CD14-positive monocyte (primary cell): ENCODE results near the gene TOMM22. TPM values are rescaled to one million over a fixed set of nuclear protein-coding genes. Genes with fewer than 3 reads are reported as not detected.
A peak's percentile ranks its signal among the peaks of the same experiment; 100 is the strongest.

Source experiments
- DNase-seq, 3 donors: peaks; one replicate each; pipeline ENCODE4 v3.0.0-alpha.2; 2011 to 2022
- H2AFZ ChIP-seq: 2 replicates; pipeline ENCODE4 v1.6.0; 2012; ENCODE audit warnings: mild to moderate bottlenecking, low read depth, low read length, inconsistent platforms; ENCODE audit not compliant: insufficient read depth, poor library complexity, severe bottlenecking
- H3K27ac ChIP-seq, 2 donors: 1 replicate in 1 of 2; 2 replicates in 1 of 2; pipeline ENCODE4 v1.5.1; 2012 to 2013; ENCODE audit warnings: low read length in 2 of 2, control low read depth in 1 of 2, inconsistent platforms in 1 of 2, low read depth in 1 of 2, mild to moderate bottlenecking in 1 of 2
- H3K27me3 ChIP-seq, 2 donors: one replicate each; pipeline versions ENCODE4 v1.6.0 to v1.6.1; 2011 to 2013; ENCODE audit warnings: low read length in 2 of 2; ENCODE audit not compliant: control insufficient read depth in 2 of 2, insufficient read depth in 2 of 2
- H3K36me3 ChIP-seq, 2 donors: replicated peaks in 1 of 2; 1 replicate in 1 of 2; 2 replicates in 1 of 2; pipeline versions ENCODE4 v1.5.1 to v1.6.1; 2012 to 2013; ENCODE audit warnings: low read length in 2 of 2, control low read depth in 1 of 2, inconsistent platforms in 1 of 2, mild to moderate bottlenecking in 1 of 2; ENCODE audit not compliant: insufficient read depth in 2 of 2, control insufficient read depth in 1 of 2
- H3K4me1 ChIP-seq, 2 donors: 1 replicate in 1 of 2; 2 replicates in 1 of 2; pipeline versions ENCODE4 v1.5.1 to v1.6.1; 2012 to 2013; ENCODE audit warnings: low read length in 2 of 2, control low read depth in 1 of 2, inconsistent platforms in 1 of 2, mild to moderate bottlenecking in 1 of 2, moderate library complexity in 1 of 2; ENCODE audit not compliant: insufficient read depth in 2 of 2, control insufficient read depth in 1 of 2
- H3K4me2 ChIP-seq: replicated peaks from 2 replicates; pipeline ENCODE3; 2012; ENCODE audit warnings: low read length, moderate library complexity, mild to moderate bottlenecking; ENCODE audit not compliant: poor library complexity, severe bottlenecking; ENCODE audit errors: extremely low read depth
- H3K4me3 ChIP-seq, 3 experiments: fragments of 200-600 bp in 1 of 3; sonication (generic) in 1 of 3; replicated peaks in 1 of 3; 1 replicate in 2 of 3; 2 replicates in 1 of 3; pipeline ENCODE4 v1.5.1; 2011 to 2013; ENCODE audit warnings: low read length in 3 of 3, mild to moderate bottlenecking in 3 of 3, control low read depth in 2 of 3, low read depth in 2 of 3, inconsistent platforms in 1 of 3, moderate library complexity in 1 of 3
- H3K79me2 ChIP-seq: 2 replicates; pipeline ENCODE4 v1.6.0; 2012; ENCODE audit warnings: mild to moderate bottlenecking, control low read depth, inconsistent platforms, low read length, moderate library complexity; ENCODE audit not compliant: insufficient read depth
- H3K9ac ChIP-seq: 2 replicates; pipeline ENCODE4 v1.6.0; 2017; ENCODE audit warnings: low read length, mild to moderate bottlenecking; ENCODE audit not compliant: insufficient read depth, poor library complexity, severe bottlenecking
- H3K9me3 ChIP-seq, 2 donors: replicated peaks in 1 of 2; 1 replicate in 1 of 2; 2 replicates in 1 of 2; pipeline versions ENCODE4 v1.5.1 to v1.6.1; 2012 to 2013; ENCODE audit warnings: low read length in 2 of 2, control low read depth in 1 of 2; ENCODE audit not compliant: control insufficient read depth in 1 of 2, insufficient read depth in 1 of 2
- H4K20me1 ChIP-seq: 2 replicates; pipeline ENCODE4 v1.6.0; 2012; ENCODE audit warnings: mild to moderate bottlenecking, low read length, control low read depth, moderate library complexity; ENCODE audit not compliant: insufficient read depth
- H3K27ac Mint-ChIP-seq, 7 donors: one replicate each; pipeline ENCODE4 v1.8.0; 2020; ENCODE audit warnings: mild to moderate bottlenecking in 7 of 7, mixed read lengths in 7 of 7, moderate library complexity in 6 of 7, inconsistent platforms in 2 of 7
- H3K27me3 Mint-ChIP-seq, 3 donors: one replicate each; pipeline ENCODE4 v1.8.0; 2021 to 2022; ENCODE audit warnings: low read depth in 3 of 3, mild to moderate bottlenecking in 3 of 3, mixed read lengths in 3 of 3, moderate library complexity in 3 of 3, inconsistent platforms in 1 of 3
- H3K36me3 Mint-ChIP-seq, 2 donors: one replicate each; pipeline ENCODE4 v1.8.0; 2020; ENCODE audit warnings: mixed read lengths in 2 of 2, inconsistent platforms in 1 of 2, mild to moderate bottlenecking in 1 of 2
- H3K4me1 Mint-ChIP-seq: one replicate; pipeline ENCODE4 v1.8.0; 2020; ENCODE audit warnings: mild to moderate bottlenecking, mixed read lengths
- H3K4me3 Mint-ChIP-seq, 2 donors: one replicate each; pipeline ENCODE4 v1.8.0; 2020; ENCODE audit warnings: mild to moderate bottlenecking in 2 of 2, mixed read lengths in 2 of 2, moderate library complexity in 1 of 2
- H3K9me3 Mint-ChIP-seq, 7 donors: one replicate each; pipeline ENCODE4 v1.8.0; 2020 to 2022; ENCODE audit warnings: mixed read lengths in 7 of 7, mild to moderate bottlenecking in 6 of 7, moderate library complexity in 6 of 7, inconsistent platforms in 2 of 7
- CTCF ChIP-seq: fragments of 200-600 bp; IDR thresholded peaks from one replicate; pipeline ENCODE4 v1.8.0; 2022; ENCODE audit warnings: antibody characterized with exemption, mild to moderate bottlenecking
- WGBS: methylation state at CpG from one replicate; pipeline ENCODE4 v1.1.5; 2013; ENCODE audit warnings: missing lambda C conversion rate; ENCODE audit not compliant: insufficient coverage; 5-methylcytosine and 5-hydroxymethylcytosine counted together
- intact Hi-C, 2 donors: fragments of 100-400 bp; cut with micrococcal nuclease; formaldehyde crosslinking; loops; one replicate each; pipeline versions ENCODE4 v1.15.0 to v1.15.1; 2023
- polyA plus RNA-seq, 3 donors: library from polyadenylated mRNA; depleted of rRNA in 1 of 3; unstranded in 2 of 3; stranded (reverse) in 1 of 3; fragments of 300-500 nt in 2 of 3; fragments of >200 nt in 1 of 3; fragmentation: Illumina TruSeq in 2 of 3; gene quantifications; 1 replicate in 2 of 3; 2 replicates in 1 of 3; pipeline ENCODE4 v1.2.3, GENCODE V29; 2012 to 2021

Gene TOMM22
- polyA plus RNA-seq, 3 donors = 31.9 to 71.4 (median 58.0) TPM

GRCh38 chr22:38697425-38698089 lies 15.8 kb downstream of the TOMM22 start:
- 85% methylated on average over 6 of the region's 8 CpGs for WGBS
- peak overlapping the region; percentile 89 to 94 (median 90) for H3K27ac Mint-ChIP-seq

More at GRCh38 chr22:38697425-38698089, 15.8 kb downstream of the TOMM22 start:
- Mint-ChIP-seq H3K9me3 (no peaks in the 10 kb centered on the region), H3K36me3 (peaks cover 8 to 23% of the 10 kb centered on the region in 2 donors), H3K4me1 (peaks cover 48% of the 10 kb centered on the region), H3K4me3 (peak overlapping the region; percentile 45 to 69), H3K27me3 (peaks cover 6 to 10% (median 6%) of the 10 kb centered on the region in 3 donors)
- Histone ChIP-seq H3K36me3 (peaks cover 0 to 5% of the 10 kb centered on the region in 2 donors), H3K4me1 (peaks cover 47 to 53% of the 10 kb centered on the region in 2 donors), H3K9ac (no peak overlapping the region), H3K4me2 (peak overlapping the region; percentile 27), H4K20me1 (peaks cover 16% of the 10 kb centered on the region), H3K9me3 (no peaks in the 10 kb centered on the region), H3K27me3 (peaks cover 0 to 2% of the 10 kb centered on the region in 2 donors), H2AFZ (no peak overlapping the region), H3K27ac (peak overlapping the region; percentile 24 to 77), H3K79me2 (peaks cover 60% of the 10 kb centered on the region), H3K4me3 (peak overlapping the region in 1 of 3 experiments; percentile 89)
- TF ChIP-seq CTCF = no peak
- no peak for DNase-seq
- intact Hi-C loops = no loop called here
